22Rv1 (cell line): Measurements from ENCODE around the gene PKNOX1.

Source experiments
- CTCF ChIP-seq: fragments of 450-650 bp; IDR thresholded peaks from 2 replicates; pipeline ENCODE4 v1.5.1; 2017; ENCODE audit warnings: mild to moderate bottlenecking
- ZFX ChIP-seq: fragments of 450-650 bp; IDR thresholded peaks from 2 replicates; pipeline ENCODE4 v1.6.1; 2017; ENCODE audit warnings: antibody characterized with exemption, borderline replicate concordance

- TF ChIP-seq CTCF (no peak), ZFX (no peak)
These were observed 46.4 kb downstream of the PKNOX1 start for GRCh38 chr21:43020771-43021170.
